ENCODE measurements around the gene USP11. TPM values are rescaled to one million over a fixed set of nuclear protein-coding genes. Genes with fewer than 3 reads are reported as not detected.

Gene USP11
- total and polyA plus RNA-seq, 2 of the 4 experiments (the other 2 are of a cell fraction) = 33.5 to 59.7 TPM

DNA sequence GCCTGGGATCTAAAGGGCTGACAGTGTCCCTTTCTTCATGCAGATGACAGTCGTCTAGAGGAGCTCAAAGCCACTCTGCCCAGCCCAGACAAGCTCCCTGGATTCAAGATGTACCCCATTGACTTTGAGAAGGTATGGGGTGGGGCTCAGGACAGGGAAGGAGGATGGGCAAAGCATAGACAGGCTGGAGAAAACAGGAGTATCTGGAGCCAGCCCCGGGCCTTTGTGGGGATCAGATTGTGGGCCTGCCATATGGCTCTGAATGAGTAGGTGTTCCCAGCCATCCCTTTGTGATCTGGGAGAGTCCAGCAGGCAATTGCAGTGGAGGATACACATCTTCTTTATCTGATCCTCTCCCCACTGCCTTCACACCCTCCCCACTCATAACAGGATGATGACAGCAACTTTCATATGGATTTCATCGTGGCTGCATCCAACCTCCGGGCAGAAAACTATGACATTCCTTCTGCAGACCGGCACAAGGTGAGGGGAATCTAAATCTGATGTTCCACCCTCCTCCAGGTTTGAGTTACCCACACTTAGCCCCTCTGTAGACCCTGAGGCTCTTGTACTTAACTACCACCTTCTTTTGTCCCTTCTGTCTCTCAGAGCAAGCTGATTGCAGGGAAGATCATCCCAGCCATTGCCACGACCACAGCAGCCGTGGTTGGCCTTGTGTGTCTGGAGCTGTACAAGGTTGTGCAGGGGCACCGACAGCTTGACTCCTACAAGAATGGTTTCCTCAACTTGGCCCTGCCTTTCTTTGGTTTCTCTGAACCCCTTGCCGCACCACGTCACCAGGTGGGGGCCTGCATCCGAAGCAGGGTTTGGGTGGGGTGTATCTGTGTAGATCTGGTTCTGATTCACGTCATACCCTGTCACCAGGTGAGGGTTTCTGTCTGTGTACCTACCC is 20.2 kb upstream of the USP11 start:
- H2BK120ac ChIP-seq (ENCODE audit: low read depth, low read length) = no peak overlapping the region
- H4K91ac ChIP-seq (ENCODE audit: insufficient read depth, low read depth, low read length) = no peak overlapping the region
- peaks cover 5% of the 10 kb centered on the region; the same call in 1 of the 2 replicates for H3K4me1 ChIP-seq (ENCODE audit: control insufficient read depth, insufficient read depth, low read length)
- peaks cover 74% of the 10 kb centered on the region for H3K36me3 ChIP-seq (ENCODE audit: control insufficient read depth, insufficient read depth, low read length)
- dilution Hi-C loops (cut with HindIII; ENCODE audit: low sequenced_read_pairs, unreplicated experiment) (no loop called here), intact Hi-C loops (cut with micrococcal nuclease) (no loop called here), in situ Hi-C loops (cut with MboI; ENCODE audit: low sequenced_read_pairs) (loop anchor here (25.0 kb wide), 1 partner anchor 425 kb away; the partner anchor contains the start of gene CFP)
- no peak overlapping the region for H3K9ac ChIP-seq (ENCODE audit: low read depth, low read length)
- POLR2A ChIA-PET (ENCODE audit: unreplicated experiment) = no interaction called here
- no peak overlapping the region for H2AFZ ChIP-seq (replicated peaks; ENCODE audit: low read length, poor library complexity)
- H4K20me1 ChIP-seq (ENCODE audit: insufficient read depth, low read length) = peaks cover 72% of the 10 kb centered on the region
- H3K14ac ChIP-seq (replicated peaks; ENCODE audit: low read depth, low read length) = no peak overlapping the region
- no peak overlapping the region for H3K27ac ChIP-seq (ENCODE audit: insufficient read depth, low read length)
- no peak overlapping the region for H2BK15ac ChIP-seq (ENCODE audit: low read depth, low read length)
- 92% methylated on average over 2 of the region's 12 CpGs; no CpG with 5 or more reads in 1 of the 2 experiments for WGBS, 2 experiments (ENCODE audit: extremely low coverage in 2 of 2, insufficient read length in 1 of 2)
- H3K4me3 ChIP-seq (ENCODE audit: insufficient read depth, low read depth, low read length) = no peak overlapping the region
- no TSS peak for BruUV-seq (replicated peaks)
- H3K4ac ChIP-seq (ENCODE audit: low read depth, low read length) = no peak overlapping the region
- no peaks in the 10 kb centered on the region; the same call in 1 of the 2 replicates for H3K27me3 ChIP-seq (ENCODE audit: control insufficient read depth, insufficient read depth, low read length)
- no peak overlapping the region for H2AK9ac ChIP-seq (replicated peaks; ENCODE audit: low read depth, low read length, poor library complexity)
- H3K18ac ChIP-seq (ENCODE audit: low read depth, low read length) = no peak overlapping the region
- H3K56ac ChIP-seq (ENCODE audit: extremely low read depth, insufficient read depth, low read length) = no peak overlapping the region
- H3K9me1 ChIP-seq (ENCODE audit: insufficient read depth, low read length) = peaks cover 11% of the 10 kb centered on the region; the same call in 1 of the 2 replicates
- H4K8ac ChIP-seq (ENCODE audit: low read depth in 2 of 2, low read length in 2 of 2) = no peak overlapping the region
- no peak overlapping the region for H4K5ac ChIP-seq (ENCODE audit: low read depth, low read length)
- no peak for DNase-seq
- H3K4me2 ChIP-seq (ENCODE audit: low read depth, low read length) = no peak overlapping the region
- ATAC-seq (ENCODE audit: low read depth) = no peak
- CTCF ChIA-PET = no interaction called here
- no peak overlapping the region for H2AK5ac ChIP-seq (ENCODE audit: low read depth, low read length)
- H2BK20ac ChIP-seq (ENCODE audit: low read depth, low read length) = no peak overlapping the region
- H3K79me1 ChIP-seq (ENCODE audit: low read depth in 1 of 2, low read length in 2 of 2) = peaks cover 0 to 29% of the 10 kb centered on the region in 2 experiments; a peak in 2 of 4 replicates
- H2BK5ac ChIP-seq (ENCODE audit: low read depth, low read length, poor library complexity, severe bottlenecking) = no peak overlapping the region
- no peak overlapping the region for H3K23ac ChIP-seq (ENCODE audit: low read depth, low read length)
- H3K9me3 ChIP-seq (ENCODE audit: control insufficient read depth, insufficient read depth, low read length) = no peaks in the 10 kb centered on the region
- TF ChIP-seq CEBPB (IDR thresholded peaks at IDR 0.05; ENCODE audit: low read depth, low read length) (no peak), MXI1 (IDR thresholded peaks at IDR 0.05; ENCODE audit: borderline replicate concordance, low read depth, low read length) (no peak), RAD21 (IDR thresholded peaks at IDR 0.05; ENCODE audit: low read length) (no peak), MAZ (IDR thresholded peaks at IDR 0.05; ENCODE audit: borderline replicate concordance, low read depth, low read length) (no peak), MAFK (IDR thresholded peaks at IDR 0.05; ENCODE audit: low read depth, low read length) (no peak), POLR2A (IDR thresholded peaks at IDR 0.05; ENCODE audit: low read depth, low read length) (no peak), CHD1 (IDR thresholded peaks at IDR 0.05; ENCODE audit: low read depth, low read length) (no peak), NFE2L2 (IDR thresholded peaks at IDR 0.05; ENCODE audit: low read depth, low read length) (no peak), BHLHE40 (IDR thresholded peaks at IDR 0.05; ENCODE audit: low read depth, low read length) (no peak), FOS (IDR thresholded peaks at IDR 0.05; ENCODE audit: low read depth, low read length) (no peak), RCOR1 (IDR thresholded peaks at IDR 0.05; ENCODE audit: insufficient replicate concordance, low read length) (no peak), SMC3 (IDR thresholded peaks at IDR 0.05; ENCODE audit: low read depth, low read length) (no peak), RFX5 (IDR thresholded peaks at IDR 0.05; ENCODE audit: low read depth, low read length) (no peak)
- TF ChIP-seq, protein P1, sequence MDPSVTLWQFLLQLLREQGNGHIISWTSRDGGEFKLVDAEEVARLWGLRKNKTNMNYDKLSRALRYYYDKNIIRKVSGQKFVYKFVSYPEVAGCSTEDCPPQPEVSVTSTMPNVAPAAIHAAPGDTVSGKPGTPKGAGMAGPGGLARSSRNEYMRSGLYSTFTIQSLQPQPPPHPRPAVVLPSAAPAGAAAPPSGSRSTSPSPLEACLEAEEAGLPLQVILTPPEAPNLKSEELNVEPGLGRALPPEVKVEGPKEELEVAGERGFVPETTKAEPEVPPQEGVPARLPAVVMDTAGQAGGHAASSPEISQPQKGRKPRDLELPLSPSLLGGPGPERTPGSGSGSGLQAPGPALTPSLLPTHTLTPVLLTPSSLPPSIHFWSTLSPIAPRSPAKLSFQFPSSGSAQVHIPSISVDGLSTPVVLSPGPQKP (IDR thresholded peaks at IDR 0.05; ENCODE audit: borderline replicate concordance, low read depth, low read length) = no peak
- TF ChIP-seq, protein P2, sequence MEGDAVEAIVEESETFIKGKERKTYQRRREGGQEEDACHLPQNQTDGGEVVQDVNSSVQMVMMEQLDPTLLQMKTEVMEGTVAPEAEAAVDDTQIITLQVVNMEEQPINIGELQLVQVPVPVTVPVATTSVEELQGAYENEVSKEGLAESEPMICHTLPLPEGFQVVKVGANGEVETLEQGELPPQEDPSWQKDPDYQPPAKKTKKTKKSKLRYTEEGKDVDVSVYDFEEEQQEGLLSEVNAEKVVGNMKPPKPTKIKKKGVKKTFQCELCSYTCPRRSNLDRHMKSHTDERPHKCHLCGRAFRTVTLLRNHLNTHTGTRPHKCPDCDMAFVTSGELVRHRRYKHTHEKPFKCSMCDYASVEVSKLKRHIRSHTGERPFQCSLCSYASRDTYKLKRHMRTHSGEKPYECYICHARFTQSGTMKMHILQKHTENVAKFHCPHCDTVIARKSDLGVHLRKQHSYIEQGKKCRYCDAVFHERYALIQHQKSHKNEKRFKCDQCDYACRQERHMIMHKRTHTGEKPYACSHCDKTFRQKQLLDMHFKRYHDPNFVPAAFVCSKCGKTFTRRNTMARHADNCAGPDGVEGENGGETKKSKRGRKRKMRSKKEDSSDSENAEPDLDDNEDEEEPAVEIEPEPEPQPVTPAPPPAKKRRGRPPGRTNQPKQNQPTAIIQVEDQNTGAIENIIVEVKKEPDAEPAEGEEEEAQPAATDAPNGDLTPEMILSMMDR (conservative IDR thresholded peaks at IDR 0.05; ENCODE audit: low read depth, low read length) = no peak

Data from IMR-90 (cell line).